ENCODE results near the gene ITGA8.

The ITGA8 gene

DNA sequence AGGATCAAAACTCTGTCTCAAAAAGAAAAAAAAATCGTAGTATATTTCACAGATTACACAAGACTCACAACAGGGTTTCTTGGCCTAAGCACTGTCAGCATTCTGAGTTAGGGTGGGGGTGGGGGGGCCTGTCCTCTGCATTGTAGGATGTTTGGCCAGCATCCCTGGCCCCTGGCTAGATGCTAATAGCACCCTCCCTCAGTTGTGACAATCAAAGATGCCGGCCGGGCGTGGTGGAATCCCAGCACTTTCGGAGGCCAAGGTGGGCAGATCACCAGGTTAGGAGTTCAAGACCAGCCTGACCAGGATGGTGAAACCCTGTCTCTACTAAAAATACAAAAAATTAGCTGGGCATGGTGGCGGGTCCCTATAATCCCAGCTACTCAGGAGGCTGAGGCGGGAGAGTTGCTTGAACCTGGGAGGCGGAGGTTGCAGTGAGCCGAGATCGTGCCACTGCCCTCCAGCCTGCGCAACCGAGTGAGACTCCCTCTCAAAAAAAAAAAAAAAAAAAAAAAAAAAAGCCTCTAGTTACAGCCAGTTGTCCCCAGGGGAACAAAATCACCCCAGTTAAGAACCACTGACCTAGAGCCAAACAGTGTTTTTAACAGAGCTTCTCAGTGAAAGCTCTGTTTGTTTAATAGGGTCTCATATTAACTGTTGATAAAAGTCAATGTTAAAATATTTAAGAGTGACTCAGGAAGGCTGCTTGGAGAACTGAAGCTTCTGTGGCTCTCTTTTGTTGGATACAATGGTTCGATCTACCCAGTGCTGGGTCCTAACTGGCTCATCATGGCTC, 187.6 kb downstream of the ITGA8 start:
- Histone ChIP-seq H3K4me3 (ENCODE audit: low read depth in 1 of 2, low read length in 1 of 2) (no peak overlapping the region), H3K4me1 (ENCODE audit: control insufficient read depth in 1 of 2, insufficient read depth in 1 of 2, low read depth in 1 of 2, low read length in 1 of 2) (no peaks in the 10 kb centered on the region), H3K9me3 (no peaks in the 10 kb centered on the region), H3K27ac (no peak overlapping the region), H3K27me3 (no peaks in the 10 kb centered on the region), H3K36me3 (no peaks in the 10 kb centered on the region)
- TF ChIP-seq, protein P1, sequence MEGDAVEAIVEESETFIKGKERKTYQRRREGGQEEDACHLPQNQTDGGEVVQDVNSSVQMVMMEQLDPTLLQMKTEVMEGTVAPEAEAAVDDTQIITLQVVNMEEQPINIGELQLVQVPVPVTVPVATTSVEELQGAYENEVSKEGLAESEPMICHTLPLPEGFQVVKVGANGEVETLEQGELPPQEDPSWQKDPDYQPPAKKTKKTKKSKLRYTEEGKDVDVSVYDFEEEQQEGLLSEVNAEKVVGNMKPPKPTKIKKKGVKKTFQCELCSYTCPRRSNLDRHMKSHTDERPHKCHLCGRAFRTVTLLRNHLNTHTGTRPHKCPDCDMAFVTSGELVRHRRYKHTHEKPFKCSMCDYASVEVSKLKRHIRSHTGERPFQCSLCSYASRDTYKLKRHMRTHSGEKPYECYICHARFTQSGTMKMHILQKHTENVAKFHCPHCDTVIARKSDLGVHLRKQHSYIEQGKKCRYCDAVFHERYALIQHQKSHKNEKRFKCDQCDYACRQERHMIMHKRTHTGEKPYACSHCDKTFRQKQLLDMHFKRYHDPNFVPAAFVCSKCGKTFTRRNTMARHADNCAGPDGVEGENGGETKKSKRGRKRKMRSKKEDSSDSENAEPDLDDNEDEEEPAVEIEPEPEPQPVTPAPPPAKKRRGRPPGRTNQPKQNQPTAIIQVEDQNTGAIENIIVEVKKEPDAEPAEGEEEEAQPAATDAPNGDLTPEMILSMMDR (IDR thresholded peaks at IDR 0.05), result no peak

DNA sequence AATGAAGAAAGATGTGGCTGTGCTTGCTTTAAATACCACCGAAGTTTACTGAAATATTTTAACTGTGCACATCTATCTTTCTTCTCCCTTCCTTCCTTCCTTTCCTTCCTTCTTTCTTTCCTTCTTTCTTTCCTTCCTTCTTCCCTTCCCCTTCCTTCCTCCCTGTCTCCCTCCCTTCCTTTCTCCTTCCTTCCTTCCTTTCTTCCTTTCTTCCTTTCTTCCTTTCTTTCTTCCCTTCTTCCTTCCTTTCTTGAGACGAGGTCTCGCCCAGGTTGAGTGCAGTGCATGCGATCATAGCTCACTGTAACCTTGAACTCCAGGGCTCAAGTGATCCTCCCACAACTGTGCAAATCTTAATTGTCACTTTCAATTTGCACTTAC, 190.9 kb downstream of the ITGA8 start:
- Histone ChIP-seq H3K36me3 (no peaks in the 10 kb centered on the region), H3K4me1 (ENCODE audit: control insufficient read depth in 1 of 2, insufficient read depth in 1 of 2, low read depth in 1 of 2, low read length in 1 of 2) (no peaks in the 10 kb centered on the region), H3K4me3 (ENCODE audit: low read depth in 1 of 2, low read length in 1 of 2) (no peak overlapping the region), H3K9me3 (no peaks in the 10 kb centered on the region), H3K27me3 (no peaks in the 10 kb centered on the region), H3K27ac (no peak overlapping the region)
- TF ChIP-seq, protein P1 (IDR thresholded peaks at IDR 0.05), result no peak

DNA sequence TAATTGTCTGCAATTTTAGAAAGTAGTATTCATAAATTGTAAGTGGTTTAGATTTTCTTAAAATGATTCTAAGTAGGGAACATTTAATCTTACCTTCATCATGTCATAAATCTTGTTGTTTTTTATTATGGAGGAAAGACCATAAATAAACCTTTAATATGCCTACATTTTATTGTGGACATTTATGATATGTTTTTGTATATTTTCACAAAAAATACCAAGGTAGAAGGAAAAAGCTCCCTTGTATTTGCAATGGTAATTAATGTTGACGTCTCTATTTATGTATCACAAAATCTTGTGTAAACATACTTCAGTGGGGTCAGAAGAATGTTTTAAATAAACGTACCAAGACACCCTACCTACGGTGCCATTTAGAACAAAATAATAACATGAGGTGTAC, 193.0 kb downstream of the ITGA8 start:
- H3K36me3 ChIP-seq, result no peaks in the 10 kb centered on the region
- H3K9me3 ChIP-seq, result no peaks in the 10 kb centered on the region
- no peaks in the 10 kb centered on the region for H3K27me3 ChIP-seq
- no peak overlapping the region for H3K4me3 ChIP-seq (ENCODE audit: low read depth in 1 of 2, low read length in 1 of 2)
- TF ChIP-seq, protein P1 (IDR thresholded peaks at IDR 0.05), result no peak
- no peak overlapping the region for H3K27ac ChIP-seq
- no peaks in the 10 kb centered on the region for H3K4me1 ChIP-seq (ENCODE audit: control insufficient read depth in 1 of 2, insufficient read depth in 1 of 2, low read depth in 1 of 2, low read length in 1 of 2)

DNA sequence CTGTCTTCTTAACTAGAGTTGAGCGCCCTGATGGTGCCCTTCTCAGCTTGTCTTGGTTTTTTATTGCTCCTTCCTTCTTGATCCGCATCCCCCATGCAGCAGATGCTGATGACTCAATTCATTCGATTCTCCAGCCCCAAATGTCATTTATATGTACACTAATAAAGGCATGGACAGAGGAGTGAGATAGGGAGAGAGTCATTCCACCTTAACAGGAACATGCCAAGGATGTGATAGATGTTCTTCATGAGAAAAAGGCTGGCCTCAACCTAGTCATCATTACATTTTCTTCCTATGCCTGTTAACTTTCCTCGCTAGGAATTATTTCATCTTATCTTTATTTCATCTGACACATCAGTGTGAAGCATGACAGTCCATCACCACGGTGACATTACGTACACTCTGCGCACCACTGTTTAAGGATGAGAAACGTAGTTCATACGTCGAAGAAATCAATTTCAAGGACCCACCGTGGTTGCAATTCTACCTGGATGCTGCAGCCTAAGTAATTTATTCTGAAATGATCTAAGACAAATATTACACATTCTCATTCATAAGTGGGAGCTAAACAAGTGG, 198.3 kb downstream of the ITGA8 start:
- Histone ChIP-seq H3K4me3 (ENCODE audit: low read depth in 1 of 2, low read length in 1 of 2) (no peak overlapping the region), H3K9me3 (no peaks in the 10 kb centered on the region), H3K36me3 (no peaks in the 10 kb centered on the region), H3K27ac (no peak overlapping the region), H3K4me1 (ENCODE audit: control insufficient read depth in 1 of 2, insufficient read depth in 1 of 2, low read depth in 1 of 2, low read length in 1 of 2) (no peaks in the 10 kb centered on the region), H3K27me3 (no peaks in the 10 kb centered on the region)
- TF ChIP-seq, protein P1 (IDR thresholded peaks at IDR 0.05), result no peak

DNA sequence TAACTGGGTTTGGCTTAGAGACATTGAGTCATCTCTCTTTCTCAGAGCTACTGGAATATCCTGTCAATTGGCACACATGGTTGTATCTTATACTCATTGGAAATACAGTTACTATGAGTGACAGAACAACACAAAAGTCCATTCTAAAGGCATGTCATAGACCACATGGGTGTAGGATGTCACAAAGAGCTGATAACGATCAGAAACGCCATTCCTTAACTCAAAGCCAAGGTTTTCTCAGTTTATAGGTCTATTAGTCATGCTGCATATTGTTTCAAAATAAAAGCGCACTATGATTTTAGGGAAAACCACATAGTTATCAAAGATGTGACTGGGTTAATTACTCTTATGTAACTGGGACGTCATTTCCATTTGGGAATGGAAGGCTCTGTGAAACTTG, 201.5 kb downstream of the ITGA8 start:
- Histone ChIP-seq H3K27ac (no peak overlapping the region), H3K4me1 (ENCODE audit: control insufficient read depth in 1 of 2, insufficient read depth in 1 of 2, low read depth in 1 of 2, low read length in 1 of 2) (no peaks in the 10 kb centered on the region), H3K9me3 (no peaks in the 10 kb centered on the region), H3K27me3 (no peaks in the 10 kb centered on the region), H3K4me3 (ENCODE audit: low read depth in 1 of 2, low read length in 1 of 2) (no peak overlapping the region), H3K36me3 (no peaks in the 10 kb centered on the region)
- TF ChIP-seq, protein P1 (IDR thresholded peaks at IDR 0.05), result no peak

Data from neutrophil (primary cell).